Activated B cell treated with CpG ODN at 0.5 μM for 24 hours (primary cell): Measurements from ENCODE around the gene NDUFS2. TPM values are rescaled to one million over a fixed set of nuclear protein-coding genes. Genes with fewer than 3 reads are reported as not detected.

Source experiments
- ATAC-seq: fragments of 200-7000 bp; cut with Tn5 transposase; one replicate; pipeline ENCODE4 v1.10.0; 2021; ENCODE audit warnings: low read depth, mild to moderate bottlenecking, moderate library complexity
- CTCF ChIA-PET: fragments of 350-600 bp; sonication (Branson Sonifier 250); formaldehyde crosslinking; loops from one replicate; lab custom pipeline; 2021; ENCODE audit warnings: antibody characterized with exemption; lab: Charles Lee
- POLR2A ChIA-PET: fragments of 350-600 bp; sonication (Branson Sonifier 250); formaldehyde crosslinking; loops from one replicate; lab custom pipeline; 2021; ENCODE audit warnings: antibody characterized with exemption; lab: Charles Lee
- DNase-seq: peaks from one replicate; pipeline ENCODE4 v3.0.0; 2022
- H3K27ac Mint-ChIP-seq: one replicate; pipeline ENCODE4 v1.8.0; 2020; ENCODE audit warnings: mixed read lengths
- H3K27me3 Mint-ChIP-seq: one replicate; pipeline ENCODE4 v1.8.0; 2021; ENCODE audit warnings: mixed read lengths
- H3K36me3 Mint-ChIP-seq: one replicate; pipeline ENCODE4 v1.8.0; 2021; ENCODE audit warnings: low read depth, mixed read lengths
- H3K4me1 Mint-ChIP-seq: one replicate; pipeline ENCODE4 v1.8.0; 2021; ENCODE audit warnings: mixed read lengths
- H3K4me3 Mint-ChIP-seq: one replicate; pipeline ENCODE4 v1.8.0; 2020; ENCODE audit warnings: mild to moderate bottlenecking, mixed read lengths
- H3K9me3 Mint-ChIP-seq: one replicate; pipeline ENCODE4 v1.8.0; 2020; ENCODE audit warnings: mixed read lengths
- CTCF ChIP-seq: fragments of 200-600 bp; IDR thresholded peaks from one replicate; pipeline ENCODE4 v1.8.0; 2022; ENCODE audit warnings: antibody characterized with exemption, mild to moderate bottlenecking
- intact Hi-C: fragments of 100-400 bp; cut with micrococcal nuclease; formaldehyde crosslinking; loops from one replicate; pipeline ENCODE4 v1.15.1; 2024
- total RNA-seq: library from RNA; stranded (reverse); gene quantifications from 2 replicates; pipeline ENCODE4 v1.2.3, GENCODE V29; 2022

NDUFS2 gene
- total RNA-seq = 69.1 and 73.9 TPM in 2 replicates

GRCh38 chr1:161201836-161202712, at the start of gene NDUFS2:
NDUFS2 (plus strand) TSS chr1:161202367; CDS start chr1:161202386, 19 bp downstream.
- intact Hi-C loops = loop anchor here (1.0 to 2.0 kb wide), 6 partner anchors 16 to 112 kb away; partner anchors contain the start of genes PPOX, SDHC and UFC1
- Mint-ChIP-seq H3K27me3 (no peaks in the 10 kb centered on the region), H3K4me1 (peaks cover 38% of the 10 kb centered on the region), H3K27ac (peak within 1 kb of the TSS; percentile 94), H3K9me3 (no peaks in the 10 kb centered on the region), H3K4me3 (peak within 1 kb of the TSS; percentile 94), H3K36me3 (peaks cover 37% of the 10 kb centered on the region)
- no peak for TF ChIP-seq CTCF
- CTCF ChIA-PET = interaction anchor here (0.9 to 3.0 kb wide), 11 partner anchors 9 to 180 kb away, joined by 3 to 21 read pairs (median 6); partner anchors contain the start of genes APOA2, CFAP126, PPOX and TOMM40L
- peak; percentile 99 for ATAC-seq
- POLR2A ChIA-PET = interaction anchor here (0.6 to 3.4 kb wide), 26 partner anchors 9 to 198 kb away, joined by 3 to 43 read pairs (median 8); partner anchors contain the start of genes ARHGAP30, B4GALT3, DEDD and PPOX
- DNase-seq = peak; percentile 82

- TF ChIP-seq CTCF = no peak
- intact Hi-C loops = loop anchor here (1.0 kb wide), 4 partner anchors 13 to 84 kb away; partner anchors contain the start of genes ARHGAP30, DEDD and PPOX
- ATAC-seq (peak; percentile 6), DNase-seq (no peak)
- Mint-ChIP-seq H3K4me1 (peaks cover 19% of the 10 kb centered on the region), H3K9me3 (no peaks in the 10 kb centered on the region), H3K4me3 (peak overlapping the region; percentile 99), H3K36me3 (peaks cover 22% of the 10 kb centered on the region), H3K27ac (peak overlapping the region; percentile 100), H3K27me3 (no peaks in the 10 kb centered on the region)
- POLR2A ChIA-PET = interaction anchor here (0.7 to 3.3 kb wide), 20 partner anchors 9 to 555 kb away, joined by 3 to 34 read pairs (median 6); partner anchors contain the start of genes ARHGAP30, B4GALT3, DEDD and F11R
- CTCF ChIA-PET = interaction anchor here (1.0 to 3.2 kb wide), 3 partner anchors 12 to 163 kb away, joined by 6 to 12 read pairs (median 7); partner anchors contain the start of gene PPOX
Measured at GRCh38 chr1:161153176-161153575, 49.0 kb upstream of the NDUFS2 start.

- ATAC-seq (peak; percentile 94), DNase-seq (peak; percentile 66)
- ChIA-PET POLR2A (interaction anchor here (0.6 to 3.3 kb wide), 20 partner anchors 9 to 710 kb away, joined by 4 to 34 read pairs (median 6); partner anchors contain the start of genes ARHGAP30, B4GALT3, DEDD and F11R), CTCF (interaction anchor here (1.0 to 3.2 kb wide), 3 partner anchors 12 to 164 kb away, joined by 6 to 12 read pairs (median 7); partner anchors contain the start of gene PPOX)
- H3K27ac Mint-ChIP-seq = peak within 1 kb of the TSS; percentile 100
- H3K9me3 Mint-ChIP-seq = no peaks in the 10 kb centered on the region
- intact Hi-C loops = loop anchor here (1.0 kb wide), 4 partner anchors 12 to 85 kb away; partner anchors contain the start of genes ARHGAP30, DEDD and PPOX
- peaks cover 29% of the 10 kb centered on the region for H3K36me3 Mint-ChIP-seq
- peaks cover 21% of the 10 kb centered on the region for H3K4me1 Mint-ChIP-seq
- peak within 1 kb of the TSS; percentile 99 for H3K4me3 Mint-ChIP-seq
- no peak for TF ChIP-seq CTCF
- no peaks in the 10 kb centered on the region for H3K27me3 Mint-ChIP-seq
Measured at GRCh38 chr1:161153682-161154337, 48.4 kb upstream of the NDUFS2 start, which contains the start of gene UFC1. UFC1 (plus strand) TSS chr1:161153978; CDS start chr1:161153998, 20 bp downstream.

- TF ChIP-seq CTCF = no peak
- Mint-ChIP-seq H3K27me3 (no peaks in the 10 kb centered on the region), H3K9me3 (no peaks in the 10 kb centered on the region), H3K4me1 (peaks cover 55% of the 10 kb centered on the region), H3K27ac (no peak overlapping the region), H3K4me3 (peak overlapping the region; percentile 93), H3K36me3 (peaks cover 56% of the 10 kb centered on the region)
- ChIA-PET POLR2A (interaction anchor here (0.7 to 3.2 kb wide), 7 partner anchors 8 to 90 kb away, joined by 3 to 13 read pairs (median 4); partner anchors contain the start of genes B4GALT3, DEDD, NDUFS2 and NIT1), CTCF (interaction anchor here (1.0 to 1.1 kb wide), 3 partner anchors 8 to 160 kb away, joined by 3 to 5 read pairs (median 3); partner anchors contain the start of gene PPOX)
- intact Hi-C loops = loop anchor here (2.0 kb wide), 1 partner anchor 39 kb away; the partner anchor contains the start of genes NIT1 and PFDN2
- ATAC-seq (no peak), DNase-seq (no peak)
Measured at GRCh38 chr1:161157867-161158266, 44.3 kb upstream of the NDUFS2 start.
